HEK293 (cell line): ENCODE measurements around the gene RSPRY1.

Experiments
- CTCF ChIA-PET: fragments of 350-600 bp; formaldehyde crosslinking; extraction: SDS; loops from one replicate; lab custom pipeline; 2021; ENCODE audit warnings: antibody characterized with exemption; lab: Yijun Ruan, JAX
- POLR2A ChIA-PET: fragments of 300-600 bp; formaldehyde crosslinking; extraction: SDS; loops from one replicate; lab custom pipeline; 2020; ENCODE audit warnings: antibody characterized with exemption, inconsistent platforms; lab: Yijun Ruan, JAX
- H3K27ac ChIP-seq: fragments of 200-500 bp; sonication (Bioruptor generic); 2 replicates; pipeline ENCODE4 v1.5.1; 2014; ENCODE audit warnings: low read depth, low read length, control low read depth, inconsistent platforms; ENCODE audit errors: extremely low read depth
- H3K36me3 ChIP-seq, 2 experiments: fragments of 200-500 bp in 1 of 2; sonication (Bioruptor generic) in 1 of 2; 1 replicate in 1 of 2; 2 replicates in 1 of 2; pipeline ENCODE4 v1.5.1; 2014 to 2017; ENCODE audit warnings: inconsistent platforms in 2 of 2, low read length in 2 of 2; ENCODE audit not compliant: control insufficient read depth in 2 of 2, insufficient read depth in 1 of 2
- H3K4me1 ChIP-seq: fragments of 200-500 bp; sonication (Bioruptor generic); 2 replicates; pipeline ENCODE4 v1.5.1; 2014; ENCODE audit warnings: mild to moderate bottlenecking, low read length, inconsistent platforms; ENCODE audit not compliant: control insufficient read depth, insufficient read depth
- H3K4me3 ChIP-seq: 2 replicates; pipeline ENCODE4 v1.5.1; 2011; ENCODE audit warnings: low read depth, mild to moderate bottlenecking, control low read depth, low read length, moderate library complexity
- H3K9me3 ChIP-seq: fragments of 200-500 bp; sonication (Bioruptor generic); 2 replicates; pipeline ENCODE4 v1.5.1; 2014; ENCODE audit warnings: low read depth, low read length, inconsistent platforms; ENCODE audit not compliant: control insufficient read depth, insufficient read depth
- KLF8 ChIP-seq: fragments of 450-650 bp; formaldehyde crosslinking; IDR thresholded peaks from 2 replicates; pipeline ENCODE4 v1.5.1; 2016; ENCODE audit warnings: missing biosample characterization, missing genetic modification characterization
- SP2 ChIP-seq: fragments of 450-650 bp; formaldehyde crosslinking; IDR thresholded peaks from 2 replicates; pipeline ENCODE4 v1.5.1; 2016; ENCODE audit warnings: missing biosample characterization, missing genetic modification characterization
- ZFP37 ChIP-seq: fragments of 450-650 bp; formaldehyde crosslinking; IDR thresholded peaks from 2 replicates; pipeline ENCODE4 v1.5.1; 2016; ENCODE audit warnings: missing biosample characterization, missing genetic modification characterization
- ZNF174 ChIP-seq: fragments of 450-650 bp; formaldehyde crosslinking; IDR thresholded peaks from 2 replicates; pipeline ENCODE4 v1.5.0; 2017; ENCODE audit warnings: missing biosample characterization, mild to moderate bottlenecking, missing genetic modification characterization
- ZNF184 ChIP-seq: fragments of 450-650 bp; IDR thresholded peaks from 2 replicates; pipeline ENCODE4 v1.5.1; 2018; ENCODE audit warnings: missing biosample characterization, mild to moderate bottlenecking, missing genetic modification characterization
- ZNF280C ChIP-seq: fragments of 450-650 bp; formaldehyde crosslinking; IDR thresholded peaks from 2 replicates; pipeline ENCODE4 v1.5.1; 2016; ENCODE audit warnings: missing biosample characterization, missing genetic modification characterization
- ZNF292 ChIP-seq: fragments of 450-650 bp; formaldehyde crosslinking; IDR thresholded peaks from 2 replicates; pipeline ENCODE4 v1.5.1; 2016; ENCODE audit warnings: low read depth, missing biosample characterization, missing genetic modification characterization, borderline replicate concordance
- ZNF350 ChIP-seq: fragments of 450-650 bp; formaldehyde crosslinking; IDR thresholded peaks from 2 replicates; pipeline ENCODE4 v1.5.0; 2017; ENCODE audit warnings: missing biosample characterization, mild to moderate bottlenecking, missing genetic modification characterization
- ZNF571 ChIP-seq: fragments of 450-650 bp; formaldehyde crosslinking; IDR thresholded peaks from 2 replicates; pipeline ENCODE4 v1.5.0; 2017; ENCODE audit warnings: missing biosample characterization, missing genetic modification characterization
- ZNF639 ChIP-seq: fragments of 450-650 bp; formaldehyde crosslinking; IDR thresholded peaks from 2 replicates; pipeline ENCODE4 v1.5.1; 2016; ENCODE audit warnings: missing biosample characterization, missing genetic modification characterization
- ZNF701 ChIP-seq: fragments of 450-650 bp; formaldehyde crosslinking; IDR thresholded peaks from 2 replicates; pipeline ENCODE4 v1.5.1; 2016; ENCODE audit warnings: missing biosample characterization, missing genetic modification characterization
- ZNF785 ChIP-seq: fragments of 450-650 bp; formaldehyde crosslinking; IDR thresholded peaks from 2 replicates; pipeline ENCODE4 v1.5.1; 2016; ENCODE audit warnings: missing biosample characterization, missing genetic modification characterization
- TF ChIP-seq, protein P1 (sequence below): fragments of 450-650 bp; formaldehyde crosslinking; optimal IDR thresholded peaks from 2 replicates; pipeline ENCODE3; 2016; ENCODE audit warnings: missing biosample characterization, mild to moderate bottlenecking, missing genetic modification characterization
- TF ChIP-seq, protein P2 (sequence below): fragments of 450-650 bp; formaldehyde crosslinking; IDR thresholded peaks from 2 replicates; pipeline ENCODE4 v1.5.1; 2016; ENCODE audit warnings: missing biosample characterization, missing genetic modification characterization, borderline replicate concordance
- TF ChIP-seq, protein P3 (sequence below): sonication (generic); formaldehyde crosslinking; IDR thresholded peaks from 2 replicates; pipeline ENCODE4 v1.8.1; 2022; ENCODE audit warnings: mild to moderate bottlenecking, moderate library complexity, missing genetic modification reagents

Gene RSPRY1

DNA sequence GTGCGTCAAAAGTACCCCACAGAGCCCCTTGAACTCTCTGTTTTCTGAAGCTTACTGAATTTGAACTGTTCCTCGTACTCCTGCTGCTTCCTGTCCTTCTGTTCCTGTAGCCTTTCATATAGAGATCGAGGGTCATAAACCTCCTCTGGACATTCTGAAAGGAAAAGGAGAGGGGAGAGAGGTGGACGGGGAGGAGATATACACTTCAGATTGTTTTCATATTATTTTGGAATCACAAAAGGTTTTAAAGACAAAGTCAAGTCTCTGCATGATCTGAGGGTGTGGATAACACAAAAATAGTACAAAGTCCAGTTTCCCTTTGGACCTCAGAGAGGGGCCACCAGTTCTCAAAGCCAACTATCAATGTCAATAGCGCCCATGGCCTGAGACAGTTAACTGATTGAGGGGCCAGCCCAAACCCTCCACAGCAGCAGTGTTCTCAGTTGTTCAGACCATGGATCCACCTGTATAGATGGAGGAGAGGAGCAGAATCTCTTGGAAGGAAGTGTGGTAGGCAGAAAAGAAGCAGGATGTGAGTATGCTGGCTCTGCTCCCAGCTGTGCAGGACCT lies 13.3 kb upstream of the RSPRY1 start:
- Histone ChIP-seq H3K4me3 (no peak overlapping the region), H3K4me1 (no peaks in the 10 kb centered on the region), H3K27ac (no peak overlapping the region), H3K36me3 (peaks cover 13 to 44% of the 10 kb centered on the region in 2 experiments), H3K9me3 (no peaks in the 10 kb centered on the region)
- POLR2A ChIA-PET = no interaction called here
- TF ChIP-seq ZNF280C (no peak), ZNF639 (tag by site-specific recombination) (no peak), KLF8 (tag by site-specific recombination) (no peak), ZNF571 (tag by site-specific recombination) (no peak), ZNF785 (no peak), ZNF184 (no peak), ZNF701 (tag by site-specific recombination) (no peak), ZFP37 (tag by site-specific recombination) (no peak), SP2 (no peak), ZNF292 (tag by site-specific recombination) (no peak), ZNF174 (tag by site-specific recombination) (no peak)
- TF ChIP-seq, protein P1, sequence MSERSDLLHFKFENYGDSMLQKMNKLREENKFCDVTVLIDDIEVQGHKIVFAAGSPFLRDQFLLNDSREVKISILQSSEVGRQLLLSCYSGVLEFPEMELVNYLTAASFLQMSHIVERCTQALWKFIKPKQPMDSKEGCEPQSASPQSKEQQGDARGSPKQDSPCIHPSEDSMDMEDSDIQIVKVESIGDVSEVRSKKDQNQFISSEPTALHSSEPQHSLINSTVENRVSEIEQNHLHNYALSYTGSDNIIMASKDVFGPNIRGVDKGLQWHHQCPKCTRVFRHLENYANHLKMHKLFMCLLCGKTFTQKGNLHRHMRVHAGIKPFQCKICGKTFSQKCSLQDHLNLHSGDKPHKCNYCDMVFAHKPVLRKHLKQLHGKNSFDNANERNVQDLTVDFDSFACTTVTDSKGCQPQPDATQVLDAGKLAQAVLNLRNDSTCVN (tag by site-specific recombination) = no peak
- TF ChIP-seq, protein P2, sequence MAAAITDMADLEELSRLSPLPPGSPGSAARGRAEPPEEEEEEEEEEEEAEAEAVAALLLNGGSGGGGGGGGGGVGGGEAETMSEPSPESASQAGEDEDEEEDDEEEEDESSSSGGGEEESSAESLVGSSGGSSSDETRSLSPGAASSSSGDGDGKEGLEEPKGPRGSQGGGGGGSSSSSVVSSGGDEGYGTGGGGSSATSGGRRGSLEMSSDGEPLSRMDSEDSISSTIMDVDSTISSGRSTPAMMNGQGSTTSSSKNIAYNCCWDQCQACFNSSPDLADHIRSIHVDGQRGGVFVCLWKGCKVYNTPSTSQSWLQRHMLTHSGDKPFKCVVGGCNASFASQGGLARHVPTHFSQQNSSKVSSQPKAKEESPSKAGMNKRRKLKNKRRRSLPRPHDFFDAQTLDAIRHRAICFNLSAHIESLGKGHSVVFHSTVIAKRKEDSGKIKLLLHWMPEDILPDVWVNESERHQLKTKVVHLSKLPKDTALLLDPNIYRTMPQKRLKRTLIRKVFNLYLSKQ (tag by site-specific recombination) = no peak
- TF ChIP-seq, protein P3, sequence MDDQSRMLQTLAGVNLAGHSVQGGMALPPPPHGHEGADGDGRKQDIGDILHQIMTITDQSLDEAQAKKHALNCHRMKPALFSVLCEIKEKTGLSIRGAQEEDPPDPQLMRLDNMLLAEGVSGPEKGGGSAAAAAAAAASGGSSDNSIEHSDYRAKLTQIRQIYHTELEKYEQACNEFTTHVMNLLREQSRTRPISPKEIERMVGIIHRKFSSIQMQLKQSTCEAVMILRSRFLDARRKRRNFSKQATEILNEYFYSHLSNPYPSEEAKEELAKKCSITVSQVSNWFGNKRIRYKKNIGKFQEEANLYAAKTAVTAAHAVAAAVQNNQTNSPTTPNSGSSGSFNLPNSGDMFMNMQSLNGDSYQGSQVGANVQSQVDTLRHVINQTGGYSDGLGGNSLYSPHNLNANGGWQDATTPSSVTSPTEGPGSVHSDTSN (CRISPR knock-in tag) = no peak
- CTCF ChIA-PET = interaction anchor here (0.7 kb wide), 2 partner anchors 80 to 595 kb away, joined by 4 to 6 read pairs; no protein-coding TSS in a partner anchor

- Histone ChIP-seq H3K9me3 (no peaks in the 10 kb centered on the region), H3K4me3 (no peak overlapping the region), H3K27ac (no peak overlapping the region), H3K4me1 (peaks cover 13% of the 10 kb centered on the region), H3K36me3 (peaks cover 3 to 28% of the 10 kb centered on the region in 2 experiments)
- ChIA-PET POLR2A (no interaction called here), CTCF (no interaction called here)
- no peak for TF ChIP-seq ZNF292 (tag by site-specific recombination)
- TF ChIP-seq ZNF350 = no peak
Observed at GRCh38 chr16:57175896-57176295, 10.2 kb upstream of the RSPRY1 start.
